ENCODE results near the gene TGFBR3L.
"Not testable (repeated sequence)": the region's sequence is repeated elsewhere in the genome, so short reads cannot be mapped to it uniquely, and the experiment has no call there.

The TGFBR3L gene

DNA sequence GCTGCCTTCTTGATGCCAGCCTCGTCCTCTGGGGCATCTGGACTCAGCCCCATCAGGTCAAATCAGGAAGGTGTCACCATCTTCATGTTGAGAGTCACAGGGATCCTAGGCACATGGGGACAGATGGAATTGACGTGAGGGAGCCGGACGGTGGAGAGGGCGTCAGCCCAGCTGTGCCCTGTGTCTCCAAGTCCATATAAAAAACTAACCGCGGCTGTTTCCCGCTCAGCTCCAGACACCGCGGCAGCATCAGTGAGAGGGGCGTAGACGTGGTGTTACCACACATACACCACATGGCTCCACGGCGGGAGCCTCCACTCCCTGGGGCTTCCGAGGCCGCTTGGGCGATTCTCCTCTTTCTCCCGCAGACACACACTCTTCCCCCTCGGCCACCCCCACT, 34.8 kb upstream of the TGFBR3L start:
- DNase-seq (ENCODE audit: low read depth in 2 of 2): no peak

DNA sequence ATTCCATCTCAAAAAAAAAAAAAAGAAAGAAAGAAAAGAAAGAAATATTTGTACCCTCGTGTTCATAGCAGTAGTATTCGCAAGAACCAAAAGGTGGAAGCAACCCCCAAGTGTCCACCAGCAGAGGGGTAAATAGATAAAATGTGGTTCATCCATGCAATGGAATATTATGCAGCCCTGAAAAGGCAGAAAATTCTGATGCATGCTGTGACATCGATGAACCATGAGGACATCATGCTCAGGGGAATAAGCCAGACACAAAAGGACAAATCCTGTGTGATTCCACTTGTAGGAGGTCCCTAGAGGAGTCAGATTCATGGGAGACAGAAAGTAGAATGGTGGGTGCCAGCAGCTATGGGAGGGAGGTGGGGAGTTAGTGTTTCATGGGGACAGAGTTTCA, 32.7 kb upstream of the TGFBR3L start:
- no peak for DNase-seq (ENCODE audit: low read depth in 2 of 2)

DNA sequence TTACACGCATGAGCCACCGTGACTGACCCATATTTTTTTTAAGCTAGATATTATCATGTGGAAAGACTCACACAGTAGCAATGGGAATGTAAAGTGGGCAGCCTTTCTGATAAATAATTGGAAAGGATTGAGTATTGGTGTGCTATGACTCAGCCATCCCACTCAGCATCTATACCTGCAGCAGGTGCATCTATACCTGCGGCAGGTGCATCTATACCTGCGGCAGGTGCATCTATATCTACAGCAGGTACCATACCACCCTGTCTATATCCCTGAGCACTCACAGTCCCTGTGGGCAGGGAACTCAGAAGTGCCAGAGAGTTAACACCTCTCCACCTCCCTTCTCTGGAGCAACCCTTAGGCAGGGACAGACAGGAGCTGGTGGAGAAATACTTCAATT, 31.5 kb upstream of the TGFBR3L start:
- DNase-seq (ENCODE audit: low read depth in 2 of 2): no peak

DNA sequence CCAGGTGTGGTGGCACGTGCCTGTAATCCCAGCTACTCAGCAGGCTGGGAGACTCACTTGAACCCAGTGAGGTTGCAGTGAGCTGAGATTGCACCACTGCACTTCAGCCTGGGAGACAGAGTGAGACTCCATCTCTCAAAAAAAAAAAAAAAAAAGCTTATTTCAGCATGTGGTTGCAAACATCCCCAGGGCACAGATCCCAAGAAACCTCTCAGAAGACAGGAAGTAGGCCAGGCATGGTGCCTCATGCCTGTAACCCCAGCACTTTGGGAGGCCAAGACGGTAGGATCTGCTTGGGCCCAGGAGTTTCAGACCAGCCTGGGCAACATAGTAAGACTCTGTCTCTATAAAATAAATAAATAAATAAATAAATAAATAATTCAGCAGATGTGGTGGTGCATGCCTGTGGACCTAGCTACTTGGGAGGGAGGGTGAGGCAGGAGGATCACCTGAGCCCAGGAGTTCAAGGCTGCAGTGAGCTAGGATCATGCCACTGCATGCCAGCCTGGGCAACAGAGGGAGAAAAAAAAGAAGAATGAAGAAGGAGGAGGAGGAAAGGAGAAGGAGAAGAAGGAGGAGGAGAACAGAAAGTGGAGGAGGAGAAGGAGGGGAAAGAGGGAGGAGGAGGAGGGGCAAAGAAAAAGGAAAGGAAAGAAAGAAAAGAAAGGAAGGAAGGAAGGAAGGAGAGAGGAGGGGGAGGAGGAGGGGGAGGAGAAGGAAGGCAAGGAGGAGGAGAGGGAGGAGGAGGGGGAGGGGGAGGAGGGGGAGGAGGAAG, 30.6 kb upstream of the TGFBR3L start:
- DNase-seq (ENCODE audit: low read depth in 2 of 2): no peak

DNA sequence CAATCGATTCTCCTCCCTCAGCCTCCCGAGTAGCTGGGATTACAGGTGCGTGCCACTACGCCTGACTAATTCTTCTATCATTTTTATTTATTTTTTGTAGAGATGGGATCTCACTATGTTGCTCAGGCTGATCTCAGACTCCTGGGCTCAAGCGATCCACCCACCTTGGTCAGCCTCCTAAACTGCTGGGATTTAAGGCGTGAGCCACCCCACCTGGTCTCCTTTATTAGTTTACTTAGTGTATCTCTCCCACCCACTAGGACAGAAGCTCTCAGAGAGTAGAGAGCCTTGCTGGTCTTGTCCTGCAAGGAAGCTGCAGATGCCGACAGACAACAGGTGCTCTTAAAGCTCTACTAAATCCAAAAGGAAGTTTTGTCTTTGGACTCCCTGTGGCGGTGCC, 28.8 kb upstream of the TGFBR3L start:
- DNase-seq (ENCODE audit: low read depth in 2 of 2): no peak

DNA sequence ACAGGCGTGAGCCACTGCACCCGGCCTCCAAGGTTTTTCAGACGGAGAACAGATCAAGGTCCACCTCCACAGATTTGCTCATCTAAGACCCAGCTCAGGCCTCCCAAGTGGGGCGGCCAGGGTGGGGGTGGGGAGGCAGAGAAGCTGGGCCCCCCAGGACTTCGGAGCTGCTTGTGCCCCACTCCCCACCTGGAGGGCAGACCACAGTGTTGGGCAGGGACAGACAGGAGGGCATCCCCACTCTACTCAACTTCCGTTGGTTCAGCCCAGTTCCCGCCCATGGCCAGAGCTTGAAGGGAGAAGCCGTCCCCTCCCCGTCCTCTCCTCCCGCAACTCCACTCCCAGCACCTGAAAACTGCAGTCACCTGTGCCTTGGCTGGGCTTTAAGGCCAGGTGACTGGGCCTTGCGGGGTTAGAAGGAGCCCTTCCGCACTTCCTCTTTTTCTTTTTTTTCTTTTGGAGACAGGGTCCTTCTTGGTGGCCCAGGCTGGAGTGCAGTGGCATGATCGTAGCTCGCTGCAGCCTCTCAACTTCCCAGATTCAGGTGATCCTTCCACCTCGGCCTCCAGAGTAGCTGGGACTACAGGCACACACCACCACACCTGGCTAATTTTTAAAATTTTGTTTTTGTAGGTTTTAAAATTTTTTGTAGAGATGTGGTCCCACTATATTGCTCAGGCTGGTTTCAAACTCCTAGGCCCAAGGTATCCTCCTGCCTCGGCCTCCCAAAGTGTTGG, 27.1 kb upstream of the TGFBR3L start:
- DNase-seq (ENCODE audit: low read depth in 2 of 2): no peak

DNA sequence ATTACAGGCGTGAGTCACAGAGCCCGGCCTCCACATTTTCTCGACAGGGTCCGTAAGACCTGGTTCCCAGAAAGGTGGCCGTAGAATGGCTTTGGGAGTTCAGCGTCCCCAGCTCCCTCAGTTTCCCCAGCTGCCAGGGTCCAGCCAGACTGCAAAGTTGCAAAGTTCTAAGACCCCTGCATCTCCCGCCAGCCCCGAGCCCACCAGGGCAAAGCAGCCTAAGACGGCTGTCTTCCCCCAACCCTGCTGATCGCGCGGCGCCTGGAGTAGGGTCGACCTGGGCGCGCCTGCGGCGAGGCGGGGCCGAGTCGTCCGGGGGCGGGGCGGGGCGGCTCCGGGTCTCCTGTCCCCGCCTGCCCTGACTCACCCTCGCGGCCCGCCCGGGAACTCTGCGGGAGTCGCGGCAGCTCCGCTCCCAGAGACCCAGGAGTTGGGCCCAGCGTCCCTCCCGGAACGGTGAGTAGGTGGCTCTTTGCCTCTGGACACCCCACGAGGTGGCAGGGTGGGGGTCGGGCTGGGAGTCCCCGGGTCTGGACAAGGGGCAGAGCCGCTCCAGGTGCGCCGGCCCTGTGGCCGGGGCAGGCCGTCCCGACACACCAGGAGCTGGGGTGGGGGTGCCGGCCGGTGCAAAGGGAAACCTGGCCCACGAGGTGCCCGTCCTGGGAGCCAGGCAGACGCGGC, 26.3 kb upstream of the TGFBR3L start, which contains the start of gene LRRC8E:
TSS of gene LRRC8E (plus strand) at position 366 of the 681 bp plus-strand sequence. CDS start 7,094 bp downstream, outside the sequence.
- no peak for DNase-seq (ENCODE audit: low read depth in 2 of 2)

DNA sequence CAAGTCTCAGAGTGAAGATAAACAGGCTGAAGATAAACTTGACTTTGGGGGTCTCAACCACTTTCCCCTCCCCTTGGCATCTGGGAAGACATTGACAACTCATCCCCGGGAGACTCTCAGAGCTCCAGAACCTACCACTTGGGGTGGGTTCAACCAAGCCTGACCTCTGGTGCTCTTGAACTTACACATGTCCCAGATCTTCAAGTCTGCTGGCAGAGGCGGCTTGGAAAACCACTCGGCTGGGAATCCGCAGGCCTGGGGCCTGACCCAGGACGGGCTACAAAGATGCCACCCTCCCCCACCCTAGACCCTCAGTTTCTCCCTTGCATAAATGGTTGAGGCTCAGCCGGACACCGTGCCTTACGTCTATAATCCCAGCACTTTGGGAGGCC, 25.8 kb upstream of the TGFBR3L start:
- DNase-seq (ENCODE audit: low read depth in 2 of 2): no peak

DNA sequence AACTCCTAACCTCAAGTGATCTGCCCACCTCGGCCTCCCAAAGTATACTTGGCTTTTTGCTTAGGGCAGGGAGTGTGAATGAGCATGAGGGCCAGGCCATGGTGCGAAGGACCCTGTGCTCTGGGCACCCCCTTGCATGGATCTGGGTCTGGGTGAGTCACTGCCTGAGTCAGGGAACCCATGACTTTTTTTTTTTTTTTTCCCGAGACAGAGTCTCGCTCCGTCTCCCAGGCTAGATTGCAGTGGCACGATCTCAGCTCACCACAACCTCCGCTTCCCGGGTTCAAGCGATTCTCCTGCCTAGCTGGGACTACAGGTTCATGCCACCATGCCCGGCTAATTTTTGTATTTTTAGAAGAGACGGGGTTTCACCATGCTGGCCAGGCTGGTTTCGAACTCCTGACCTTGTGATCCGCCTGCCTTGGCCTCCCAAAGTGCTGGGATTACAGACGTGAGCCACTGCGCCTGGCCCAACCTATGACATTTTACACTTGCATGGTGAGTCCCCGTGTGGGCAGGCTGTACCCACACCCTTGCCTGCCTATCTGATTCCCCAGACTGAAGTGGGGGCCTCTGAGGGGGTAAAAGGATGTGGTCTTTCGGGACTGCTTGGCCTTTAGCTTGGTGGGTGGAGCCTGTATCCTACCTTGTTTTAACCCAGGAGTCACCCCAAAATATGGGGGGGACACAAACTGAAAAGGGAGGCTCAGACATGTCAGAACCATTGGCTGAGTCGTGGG, 21.1 kb upstream of the TGFBR3L start:
- not testable (repeated sequence) for DNase-seq (ENCODE audit: low read depth in 2 of 2)

DNA sequence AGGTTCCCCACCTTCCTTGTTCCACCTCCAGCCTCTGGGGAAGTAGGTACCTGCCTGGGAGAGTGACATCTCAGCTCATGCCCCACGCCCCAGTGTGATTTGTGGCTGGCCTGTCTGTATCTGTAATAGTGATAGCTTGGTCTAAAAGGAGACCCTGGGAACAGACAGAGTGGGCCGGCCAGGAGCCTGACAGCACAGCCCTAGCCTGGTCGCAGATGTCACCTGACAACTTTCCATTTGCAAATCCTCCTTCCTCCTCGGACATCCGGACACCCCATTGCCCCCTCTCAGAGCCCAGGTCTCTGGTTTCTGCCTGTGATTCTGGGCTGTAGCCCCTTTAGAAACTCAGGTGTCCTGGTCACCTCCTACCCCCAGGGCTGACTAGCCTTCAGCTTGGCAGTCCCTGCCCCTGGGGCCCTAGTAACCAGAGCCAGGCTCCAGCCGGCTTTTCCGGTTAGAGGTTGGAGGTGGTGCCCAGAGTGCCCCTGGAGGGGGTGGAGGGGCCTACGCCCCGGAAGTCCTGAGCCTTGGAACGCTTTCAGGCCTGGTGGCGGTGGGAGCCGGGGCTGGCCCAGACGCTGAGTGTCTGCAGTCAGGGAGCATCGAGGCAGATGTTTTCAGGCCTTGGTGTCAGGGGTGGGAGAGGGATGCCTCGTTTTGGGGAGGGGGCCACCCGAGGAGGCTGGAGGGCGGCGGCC, 19.9 kb upstream of the TGFBR3L start:
- DNase-seq (ENCODE audit: low read depth in 2 of 2): no peak

DNA sequence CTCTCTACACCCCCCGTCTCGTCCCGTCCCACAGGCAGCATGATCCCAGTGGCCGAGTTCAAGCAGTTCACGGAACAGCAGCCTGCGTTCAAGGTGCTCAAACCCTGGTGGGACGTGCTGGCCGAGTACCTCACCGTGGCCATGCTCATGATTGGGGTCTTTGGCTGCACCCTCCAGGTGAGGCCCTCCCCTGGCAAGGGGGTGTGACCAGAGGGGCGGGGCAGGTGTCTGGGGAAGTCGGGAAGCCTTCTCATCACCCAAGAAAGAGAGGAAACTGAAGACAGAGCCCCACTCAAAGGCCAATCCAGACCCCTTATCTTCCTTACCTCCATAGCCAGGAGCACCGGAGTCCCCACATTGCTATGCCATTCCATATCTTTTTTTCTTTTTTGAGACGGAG, 19.1 kb upstream of the TGFBR3L start:
- DNase-seq (ENCODE audit: low read depth in 2 of 2): no peak

DNA sequence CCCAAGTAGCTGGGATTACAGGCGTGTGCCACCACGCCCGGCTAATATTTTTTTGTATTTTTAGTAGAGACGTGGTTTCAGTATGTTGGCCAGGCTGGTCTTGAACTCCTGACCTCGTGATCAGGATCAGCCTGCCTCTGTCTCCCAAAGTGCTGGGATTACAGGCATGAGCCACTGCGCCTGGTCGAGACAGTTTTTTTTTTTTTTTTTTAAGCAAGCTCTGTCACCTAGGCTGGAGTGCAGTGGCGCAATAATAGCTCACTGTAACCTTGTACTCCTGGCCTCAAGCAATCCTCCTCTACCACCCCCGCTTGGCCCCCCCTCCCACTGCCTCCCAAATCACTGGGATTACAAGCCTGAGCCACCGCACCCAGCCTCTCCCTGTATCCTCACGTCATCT, 17.3 kb upstream of the TGFBR3L start:
- no peak for DNase-seq (ENCODE audit: low read depth in 2 of 2)

DNA sequence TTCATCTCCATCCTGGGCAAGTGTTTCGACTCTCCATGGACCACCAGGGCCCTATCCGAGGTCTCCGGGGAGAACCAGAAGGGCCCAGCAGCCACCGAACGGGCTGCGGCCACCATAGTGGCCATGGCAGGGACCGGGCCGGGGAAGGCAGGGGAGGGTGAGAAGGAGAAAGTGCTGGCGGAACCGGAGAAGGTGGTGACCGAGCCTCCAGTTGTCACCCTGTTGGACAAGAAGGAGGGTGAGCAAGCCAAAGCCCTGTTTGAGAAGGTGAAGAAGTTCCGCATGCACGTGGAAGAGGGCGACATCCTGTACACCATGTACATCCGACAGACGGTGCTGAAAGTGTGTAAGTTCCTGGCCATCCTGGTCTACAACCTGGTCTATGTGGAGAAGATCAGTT, 15.7 kb upstream of the TGFBR3L start:
- no peak for DNase-seq (ENCODE audit: low read depth in 2 of 2)

DNA sequence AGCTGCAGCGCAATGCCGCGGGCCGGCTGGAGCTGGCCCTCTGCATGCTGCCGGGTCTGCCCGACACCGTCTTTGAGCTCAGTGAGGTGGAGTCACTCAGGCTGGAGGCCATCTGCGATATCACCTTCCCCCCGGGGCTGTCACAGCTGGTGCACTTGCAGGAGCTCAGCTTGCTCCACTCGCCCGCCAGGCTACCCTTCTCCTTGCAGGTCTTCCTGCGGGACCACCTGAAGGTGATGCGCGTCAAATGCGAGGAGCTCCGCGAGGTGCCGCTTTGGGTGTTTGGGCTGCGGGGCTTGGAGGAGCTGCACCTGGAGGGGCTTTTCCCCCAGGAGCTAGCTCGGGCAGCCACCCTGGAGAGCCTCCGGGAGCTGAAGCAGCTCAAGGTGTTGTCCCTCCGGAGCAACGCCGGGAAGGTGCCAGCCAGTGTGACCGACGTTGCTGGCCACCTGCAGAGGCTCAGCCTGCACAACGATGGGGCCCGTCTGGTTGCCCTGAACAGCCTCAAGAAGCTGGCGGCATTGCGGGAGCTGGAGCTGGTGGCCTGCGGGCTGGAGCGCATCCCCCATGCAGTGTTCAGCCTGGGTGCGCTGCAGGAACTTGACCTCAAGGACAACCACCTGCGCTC, 14.8 kb upstream of the TGFBR3L start:
- no peak for DNase-seq (ENCODE audit: low read depth in 2 of 2)

DNA sequence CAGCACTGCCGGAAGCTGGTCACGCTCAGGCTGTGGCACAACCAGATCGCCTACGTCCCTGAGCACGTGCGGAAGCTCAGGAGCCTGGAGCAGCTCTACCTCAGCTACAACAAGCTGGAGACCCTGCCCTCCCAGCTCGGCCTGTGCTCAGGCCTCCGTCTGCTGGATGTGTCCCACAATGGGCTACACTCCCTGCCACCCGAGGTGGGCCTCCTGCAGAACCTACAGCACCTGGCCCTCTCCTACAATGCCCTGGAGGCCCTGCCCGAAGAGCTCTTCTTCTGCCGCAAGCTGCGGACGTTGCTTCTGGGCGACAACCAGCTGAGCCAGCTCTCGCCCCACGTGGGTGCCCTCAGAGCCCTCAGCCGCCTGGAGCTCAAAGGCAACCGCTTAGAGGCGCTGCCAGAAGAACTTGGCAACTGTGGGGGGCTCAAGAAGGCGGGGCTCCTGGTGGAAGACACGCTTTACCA, 14.2 kb upstream of the TGFBR3L start:
- DNase-seq (ENCODE audit: low read depth in 2 of 2): no peak

DNA sequence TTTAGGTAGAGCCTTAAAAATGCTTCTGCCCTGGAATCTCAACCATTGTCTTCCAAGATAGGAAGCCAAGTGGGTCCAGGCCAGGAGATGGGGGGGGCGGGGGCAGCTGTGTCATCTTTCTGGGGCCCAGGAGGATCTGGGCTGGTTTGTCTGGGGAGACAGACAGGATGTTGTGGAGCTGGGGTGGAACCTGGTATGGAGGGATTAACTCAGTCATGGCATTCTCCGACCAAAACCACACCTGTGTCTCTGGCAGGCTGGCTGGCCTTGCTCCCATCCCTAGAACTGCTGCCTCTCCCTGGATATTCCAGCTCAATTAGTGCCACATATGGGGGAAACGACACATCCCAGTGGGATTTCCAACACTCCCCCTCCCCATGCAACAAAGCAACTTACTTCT, 13.7 kb upstream of the TGFBR3L start:
- DNase-seq (ENCODE audit: low read depth in 2 of 2): no peak

DNA sequence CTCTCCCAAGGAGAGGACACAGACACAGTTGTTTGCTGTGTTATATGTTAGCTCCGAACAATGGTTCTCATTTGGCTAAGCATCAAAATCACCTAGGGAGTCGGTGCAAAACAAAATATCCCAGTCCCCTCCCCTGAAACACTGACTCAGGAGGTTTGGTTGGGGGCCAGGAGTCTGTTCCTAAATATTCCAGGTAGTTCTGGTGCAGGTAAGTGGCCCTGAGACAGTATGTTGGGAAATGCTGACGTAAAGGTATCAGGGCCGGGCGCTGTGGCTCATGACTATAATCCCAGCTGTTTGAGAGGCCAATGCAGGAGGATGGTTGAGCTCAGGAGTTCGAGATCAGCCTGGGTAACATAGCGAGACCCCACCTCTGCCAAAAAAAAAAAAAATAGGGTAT, 13.3 kb upstream of the TGFBR3L start:
- DNase-seq (ENCODE audit: low read depth in 2 of 2): no peak

DNA sequence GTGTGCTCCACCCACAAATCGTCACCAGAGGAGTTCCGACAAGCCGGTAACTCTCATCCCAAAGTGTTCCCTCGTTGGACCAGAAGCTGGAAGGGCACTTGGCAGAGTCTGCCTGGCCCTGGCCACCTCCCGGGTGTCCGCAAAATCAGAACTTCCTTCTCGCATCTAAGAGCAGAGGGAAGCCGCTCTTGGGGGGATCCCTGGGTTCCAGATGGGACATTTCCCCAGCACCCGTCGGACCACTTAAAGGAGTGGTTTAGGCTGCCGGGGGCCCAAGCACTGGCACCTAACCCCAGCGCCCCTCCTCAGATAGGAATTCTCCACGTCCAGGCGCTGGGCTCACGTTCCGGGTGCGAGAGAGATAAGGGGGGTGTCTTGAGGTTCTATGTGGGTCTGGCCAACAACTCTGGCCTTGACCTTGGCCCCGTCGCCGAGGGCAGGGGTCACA, 11.8 kb upstream of the TGFBR3L start:
- no peak for DNase-seq (ENCODE audit: low read depth in 2 of 2)

DNA sequence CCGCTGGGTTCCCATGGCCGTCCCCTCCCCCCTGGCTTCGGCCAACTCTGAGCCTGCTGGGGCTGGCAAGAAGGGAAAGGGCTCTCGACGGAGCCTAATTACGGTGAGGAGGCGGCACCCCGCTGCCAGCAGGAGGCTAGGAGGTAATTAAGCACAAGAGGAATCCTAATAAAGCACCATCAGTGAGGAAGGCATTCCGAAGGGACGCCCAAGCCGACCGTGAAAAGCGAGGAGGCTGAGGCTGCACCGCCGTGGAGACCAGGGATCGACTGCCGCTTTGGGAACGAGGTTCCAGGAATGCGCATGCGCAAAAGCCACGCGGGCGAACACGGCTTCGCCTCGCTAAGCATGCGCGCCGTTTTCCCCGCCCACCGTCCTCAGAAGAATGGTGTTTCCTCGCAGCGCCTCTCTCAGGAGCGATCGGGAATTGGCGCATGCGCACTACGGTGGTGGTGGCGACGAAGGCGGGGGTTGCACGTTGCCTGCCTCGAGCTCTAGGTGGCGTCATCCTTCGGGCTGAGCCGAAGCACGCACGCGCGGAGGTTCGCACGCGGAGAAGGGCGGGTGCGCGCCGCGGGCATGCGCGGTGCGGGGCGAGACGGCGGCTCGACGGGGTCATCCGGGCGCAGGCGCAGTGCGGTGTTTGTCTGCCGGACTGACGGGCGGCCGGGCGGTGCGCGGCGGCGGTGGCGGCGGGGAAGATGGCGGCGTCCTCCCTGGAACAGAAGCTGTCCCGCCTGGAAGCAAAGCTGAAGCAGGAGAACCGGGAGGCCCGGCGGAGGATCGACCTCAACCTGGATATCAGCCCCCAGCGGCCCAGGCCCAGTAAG, 11.2 kb upstream of the TGFBR3L start, which contains the start of gene MAP2K7:
TSS of gene MAP2K7 (plus strand) at position 634 of the 830 bp plus-strand sequence. CDS start at position 702, 68 bp downstream.
- peak; percentile 100 for DNase-seq (ENCODE audit: low read depth in 2 of 2)

All from stimulated activated CD8-positive, alpha-beta memory T cell treated with anti-CD3 and anti-CD28 coated beads, Interleukin-2, amount 100 ng/mL, for 1 hour (primary cell).